NCI-H128 (cell line): ENCODE data around the gene USP28.
"Not testable (repeated sequence)": the region's sequence is repeated elsewhere in the genome, so short reads cannot be mapped to it uniquely, and the experiment has no call there.

ENCODE experiments used
- DNase-seq: peaks from one replicate; lab custom pipeline; 2025; ENCODE audit not compliant: unreplicated experiment; lab: John Stamatoyannopoulos, UW

Gene USP28

GRCh38 chr11:113779496-113779895 is 95.9 kb downstream of the USP28 start, which contains the start of gene CLDN25:
Gene CLDN25 (plus strand): TSS chr11:113779796. CDS start chr11:113779796, 0 bp downstream.
- DNase-seq, result no peak

- no peak for DNase-seq
These were observed 97.1 kb downstream of the USP28 start for GRCh38 chr11:113778111-113778910.

GRCh38 chr11:113774174-113774503 is 101.2 kb downstream of the USP28 start:
- DNase-seq, result no peak

GRCh38 chr11:113773416-113774173 is 101.8 kb downstream of the USP28 start, which contains the start of gene ZW10:
Gene ZW10 (minus strand): TSS chr11:113773692. CDS start chr11:113773666, 26 bp downstream.
- DNase-seq, result peak; percentile 95

- no peak for DNase-seq
These were observed 102.3 kb downstream of the USP28 start for GRCh38 chr11:113773092-113773415.

GRCh38 chr11:113771964-113772363 is 103.4 kb downstream of the USP28 start:
- no peak for DNase-seq

- no peak for DNase-seq
These were observed 110.7 kb downstream of the USP28 start for GRCh38 chr11:113764527-113765219.

- not testable (repeated sequence) for DNase-seq
These were observed 112.3 kb downstream of the USP28 start for GRCh38 chr11:113763040-113763439.

- DNase-seq, result no peak
These were observed 115.1 kb downstream of the USP28 start for GRCh38 chr11:113760241-113760640.

GRCh38 chr11:113752932-113753331 is 122.4 kb downstream of the USP28 start:
- DNase-seq, result no peak
